OCI-LY3 (cell line): Measurements from ENCODE around the gene SLC12A6.
"Not testable (repeated sequence)": the region's sequence is repeated elsewhere in the genome, so short reads cannot be mapped to it uniquely, and the experiment has no call there.

Experiments used
- H2AFZ ChIP-seq: fragments of 200-600, 300-600 bp; shearing (Covaris generic); 2 replicates; pipeline ENCODE4 v1.6.0; 2014; ENCODE audit warnings: antibody characterized with exemption, low read depth, low read length
- H3K27ac ChIP-seq: fragments of 200-600, 300-600 bp; sonication (generic); 2 replicates; pipeline ENCODE4 v1.5.1; 2014; ENCODE audit warnings: mild to moderate bottlenecking, low read length, moderate library complexity, mixed read lengths
- H3K27me3 ChIP-seq: fragments of 200-600, 300-600 bp; sonication (generic); 2 replicates; pipeline ENCODE4 v1.6.1; 2014; ENCODE audit warnings: low read depth, low read length, mixed read lengths
- H3K36me3 ChIP-seq: fragments of 200-600, 300-600 bp; sonication (generic); replicated peaks from 2 replicates; pipeline ENCODE3; 2014; ENCODE audit warnings: low read depth, low read length, mixed read lengths
- H3K4me1 ChIP-seq: fragments of 300-600, 200-600 bp; sonication (generic); 2 replicates; pipeline ENCODE4 v1.6.1; 2014; ENCODE audit warnings: low read length, mixed read lengths
- H3K4me2 ChIP-seq: fragments of 200-600, 300-600 bp; sonication (generic); 2 replicates; pipeline ENCODE4 v1.6.1; 2014; ENCODE audit warnings: low read length, mixed read lengths
- H3K4me3 ChIP-seq: fragments of 300-600, 200-600 bp; sonication (generic); 2 replicates; pipeline ENCODE4 v1.5.1; 2014; ENCODE audit warnings: antibody characterized with exemption, mild to moderate bottlenecking, low read length, moderate library complexity
- H3K79me2 ChIP-seq: fragments of 300-600, 200-600 bp; shearing (Covaris generic); 2 replicates; pipeline ENCODE4 v1.6.1; 2014; ENCODE audit warnings: mild to moderate bottlenecking, low read length, mixed read lengths
- H3K9ac ChIP-seq: fragments of 300-600, 200-600 bp; shearing (Covaris generic); 2 replicates; pipeline ENCODE4 v1.6.0; 2014; ENCODE audit warnings: mild to moderate bottlenecking, low read length, moderate library complexity
- H3K9me3 ChIP-seq: fragments of 200-600, 300-600 bp; shearing (Covaris generic); 2 replicates; pipeline ENCODE4 v1.6.1; 2014; ENCODE audit warnings: low read length, mixed read lengths; ENCODE audit not compliant: insufficient read depth
- H4K20me1 ChIP-seq: fragments of 200-600, 300-600 bp; sonication (generic); 2 replicates; pipeline ENCODE4 v1.6.1; 2016; ENCODE audit warnings: low read length, mixed read lengths; ENCODE audit not compliant: insufficient read depth
- EZH2phosphoT487 ChIP-seq: fragments of 200-600 bp; shearing (Covaris generic); IDR thresholded peaks from 2 replicates; pipeline ENCODE4 v1.6.1; 2018; ENCODE audit warnings: antibody characterized with exemption, mixed run types, low read depth
- TF ChIP-seq, protein P1 (sequence below): fragments of 200-600, 300-600 bp; sonication (generic); IDR thresholded peaks from 2 replicates; pipeline ENCODE4 v1.5.1; 2014; ENCODE audit warnings: antibody characterized with exemption, low read length, low read depth

The SLC12A6 gene

DNA sequence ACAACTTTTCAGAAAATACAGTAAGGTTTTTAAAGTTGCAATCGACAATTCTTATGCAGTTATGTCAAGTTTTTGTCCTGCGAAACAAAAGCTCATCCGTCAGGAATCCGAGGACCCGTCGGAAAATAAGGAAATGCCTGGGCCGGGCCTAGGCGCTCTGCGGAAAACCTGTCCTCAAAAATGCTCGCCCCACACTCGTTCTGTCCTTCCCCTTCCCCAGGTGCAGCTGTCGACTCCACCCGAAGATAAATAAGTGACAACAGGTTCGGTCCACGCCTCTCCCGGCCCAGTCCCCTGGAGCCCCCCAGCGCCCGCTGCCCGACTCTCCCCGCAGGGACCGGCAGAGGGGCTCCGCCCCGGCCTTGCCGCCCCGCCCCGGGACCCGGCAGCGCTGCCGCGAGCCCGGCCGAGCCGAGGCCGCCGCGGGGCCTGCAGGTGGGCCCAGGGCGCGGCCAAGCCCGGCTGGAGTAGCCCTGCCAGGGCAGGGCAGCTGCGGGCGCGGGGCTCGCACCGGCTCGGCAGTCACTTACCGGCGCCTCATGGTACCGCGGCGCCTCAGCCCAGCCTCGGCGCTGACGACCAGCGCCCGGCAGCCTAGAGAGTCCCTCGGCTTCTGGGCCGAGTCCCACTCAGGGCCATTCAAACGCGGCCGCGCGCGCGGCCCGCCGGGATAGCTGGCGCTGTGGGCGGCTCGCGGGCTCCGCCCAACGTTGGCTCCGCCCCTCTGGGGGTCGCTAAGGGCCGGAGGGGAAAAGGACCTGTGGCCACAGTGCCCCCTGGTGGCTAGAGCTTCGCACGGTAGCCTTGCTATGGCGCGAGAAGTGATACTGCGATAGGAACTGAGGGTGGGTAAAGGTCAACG, 127.9 kb downstream of the SLC12A6 start, which contains the start of gene KATNBL1:
KATNBL1 (minus strand) TSS at position 676 of the 862 bp plus-strand sequence. CDS start 46,420 bp downstream, outside the sequence.
- Histone ChIP-seq H3K27ac (peak within 1 kb of the TSS; percentile 50), H3K36me3 (peaks cover 11% of the 10 kb centered on the region), H3K9me3 (no peaks in the 10 kb centered on the region), H3K4me1 (peaks cover 6% of the 10 kb centered on the region), H3K4me2 (peak within 1 kb of the TSS; percentile 87), H4K20me1 (no peaks in the 10 kb centered on the region), H2AFZ (peak within 1 kb of the TSS; percentile 70), H3K9ac (peak within 1 kb of the TSS; percentile 82), H3K4me3 (peak within 1 kb of the TSS; percentile 90), H3K27me3 (no peaks in the 10 kb centered on the region), H3K79me2 (peaks cover 49% of the 10 kb centered on the region)
- TF ChIP-seq, protein P1, sequence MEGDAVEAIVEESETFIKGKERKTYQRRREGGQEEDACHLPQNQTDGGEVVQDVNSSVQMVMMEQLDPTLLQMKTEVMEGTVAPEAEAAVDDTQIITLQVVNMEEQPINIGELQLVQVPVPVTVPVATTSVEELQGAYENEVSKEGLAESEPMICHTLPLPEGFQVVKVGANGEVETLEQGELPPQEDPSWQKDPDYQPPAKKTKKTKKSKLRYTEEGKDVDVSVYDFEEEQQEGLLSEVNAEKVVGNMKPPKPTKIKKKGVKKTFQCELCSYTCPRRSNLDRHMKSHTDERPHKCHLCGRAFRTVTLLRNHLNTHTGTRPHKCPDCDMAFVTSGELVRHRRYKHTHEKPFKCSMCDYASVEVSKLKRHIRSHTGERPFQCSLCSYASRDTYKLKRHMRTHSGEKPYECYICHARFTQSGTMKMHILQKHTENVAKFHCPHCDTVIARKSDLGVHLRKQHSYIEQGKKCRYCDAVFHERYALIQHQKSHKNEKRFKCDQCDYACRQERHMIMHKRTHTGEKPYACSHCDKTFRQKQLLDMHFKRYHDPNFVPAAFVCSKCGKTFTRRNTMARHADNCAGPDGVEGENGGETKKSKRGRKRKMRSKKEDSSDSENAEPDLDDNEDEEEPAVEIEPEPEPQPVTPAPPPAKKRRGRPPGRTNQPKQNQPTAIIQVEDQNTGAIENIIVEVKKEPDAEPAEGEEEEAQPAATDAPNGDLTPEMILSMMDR: peak; percentile 80
- no peak for TF ChIP-seq EZH2phosphoT487

DNA sequence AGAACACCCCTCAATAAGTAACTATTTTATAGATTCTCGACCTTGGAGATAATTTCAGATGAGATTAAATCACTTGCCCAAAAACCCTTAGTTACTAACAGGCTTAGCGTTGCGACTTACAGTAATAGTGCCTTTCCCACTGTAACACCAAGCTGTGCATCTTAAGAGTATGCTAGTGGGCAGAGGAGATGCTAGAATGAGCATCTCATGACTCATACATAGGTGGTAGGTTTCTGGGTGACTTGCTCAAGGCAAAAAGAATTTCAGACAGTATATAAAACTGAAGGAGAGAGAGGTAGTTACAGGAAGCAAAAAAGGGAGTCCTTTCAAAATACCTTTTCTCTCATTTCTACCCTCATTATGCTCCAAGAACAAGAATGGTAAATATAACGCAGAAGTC, 131.6 kb downstream of the SLC12A6 start:
- H3K4me3 ChIP-seq: no peak overlapping the region
- peaks cover 25% of the 10 kb centered on the region for H3K36me3 ChIP-seq
- no peak overlapping the region for H3K4me2 ChIP-seq
- H3K27ac ChIP-seq: no peak overlapping the region
- peaks cover 6% of the 10 kb centered on the region for H3K4me1 ChIP-seq
- H4K20me1 ChIP-seq: no peaks in the 10 kb centered on the region
- H3K79me2 ChIP-seq: peaks cover 81% of the 10 kb centered on the region
- no peaks in the 10 kb centered on the region for H3K9me3 ChIP-seq
- no peaks in the 10 kb centered on the region for H3K27me3 ChIP-seq
- H3K9ac ChIP-seq: no peak overlapping the region
- TF ChIP-seq EZH2phosphoT487: no peak
- TF ChIP-seq, protein P1: no peak
- H2AFZ ChIP-seq: no peak overlapping the region

DNA sequence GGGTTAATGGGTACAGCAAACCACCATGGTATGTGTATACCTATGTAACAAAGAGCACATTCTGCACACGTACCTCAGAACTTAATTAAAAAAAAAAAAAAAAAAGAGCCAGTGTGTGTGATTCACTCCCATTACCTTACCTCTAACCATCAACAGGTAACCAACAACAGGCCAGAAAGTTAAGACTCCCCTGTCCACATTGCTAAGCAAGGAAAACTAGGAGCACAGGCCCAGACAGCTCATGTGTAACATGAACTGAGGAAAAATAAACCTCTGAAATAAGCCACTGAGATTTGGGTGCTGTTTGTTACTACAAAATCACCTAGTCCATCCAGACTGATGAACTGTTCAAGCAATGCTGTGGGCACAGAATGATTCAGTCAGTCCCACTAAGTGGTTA, 133.6 kb downstream of the SLC12A6 start:
- Histone ChIP-seq H2AFZ (no peak overlapping the region), H3K4me2 (no peak overlapping the region), H3K27me3 (no peaks in the 10 kb centered on the region), H3K36me3 (peaks cover 29% of the 10 kb centered on the region), H3K9ac (no peak overlapping the region), H3K27ac (no peak overlapping the region), H4K20me1 (no peaks in the 10 kb centered on the region), H3K79me2 (peaks cover 90% of the 10 kb centered on the region), H3K4me3 (no peak overlapping the region), H3K9me3 (no peaks in the 10 kb centered on the region), H3K4me1 (peaks cover 6% of the 10 kb centered on the region)
- TF ChIP-seq, protein P1: no peak
- TF ChIP-seq EZH2phosphoT487: no peak

DNA sequence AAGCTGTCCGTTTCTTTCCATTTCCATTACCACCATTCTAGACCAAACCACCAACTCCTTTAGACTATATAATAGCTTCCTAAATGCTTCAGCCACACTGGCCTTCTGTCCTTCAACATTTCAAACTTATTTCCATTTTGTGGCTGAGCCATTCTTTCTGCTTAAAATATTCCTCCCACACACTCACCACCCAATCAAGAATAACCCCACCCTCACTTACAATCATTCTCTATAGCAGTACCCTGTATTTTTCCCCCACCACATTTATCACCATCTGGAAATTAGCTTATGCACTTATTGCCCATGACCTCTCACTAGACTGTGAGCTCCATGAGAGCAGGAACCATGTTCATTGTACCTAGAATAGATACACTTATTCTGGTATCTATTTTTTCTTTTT, 134.3 kb downstream of the SLC12A6 start:
- no peak overlapping the region for H3K9ac ChIP-seq
- peaks cover 88% of the 10 kb centered on the region for H3K79me2 ChIP-seq
- H2AFZ ChIP-seq: no peak overlapping the region
- H3K4me1 ChIP-seq: no peaks in the 10 kb centered on the region; the same call in 1 of the 2 replicates
- H3K4me3 ChIP-seq: no peak overlapping the region
- TF ChIP-seq EZH2phosphoT487: no peak
- TF ChIP-seq, protein P1: no peak
- no peak overlapping the region for H3K4me2 ChIP-seq
- H3K9me3 ChIP-seq: no peaks in the 10 kb centered on the region
- H3K36me3 ChIP-seq: peaks cover 29% of the 10 kb centered on the region
- H3K27ac ChIP-seq: no peak overlapping the region
- H4K20me1 ChIP-seq: no peaks in the 10 kb centered on the region
- no peaks in the 10 kb centered on the region for H3K27me3 ChIP-seq

DNA sequence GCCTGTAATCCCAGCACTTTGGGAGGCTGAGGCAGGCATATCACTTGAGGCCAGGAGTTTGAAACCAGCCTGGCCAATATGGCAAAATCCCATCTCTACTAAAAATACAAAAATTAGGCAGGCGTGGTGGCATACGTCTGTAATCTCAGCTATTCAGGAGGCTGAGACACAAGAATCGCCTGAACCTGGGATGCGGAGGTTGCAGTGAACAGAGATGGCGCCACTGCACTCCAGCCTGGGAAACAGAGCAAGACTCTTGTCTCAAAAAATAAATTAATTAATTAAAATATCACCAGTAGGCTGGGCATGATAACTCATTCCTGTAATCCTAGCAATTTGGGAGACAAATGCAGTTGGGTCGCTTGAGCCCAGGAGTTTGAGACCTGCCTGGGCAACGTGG, 144.3 kb downstream of the SLC12A6 start:
- not testable (repeated sequence) for H3K27me3 ChIP-seq, H3K27ac ChIP-seq, H3K4me2 ChIP-seq, H3K36me3 ChIP-seq, H2AFZ ChIP-seq, H3K4me3 ChIP-seq, H3K9ac ChIP-seq, H4K20me1 ChIP-seq, H3K9me3 ChIP-seq
- Histone ChIP-seq H3K4me1 (peaks cover 12% of the 10 kb centered on the region), H3K79me2 (peaks cover 86% of the 10 kb centered on the region)
